GM19455 (cell line): ENCODE measurements around the gene ARHGAP5.
A peak's percentile ranks its signal among the peaks of the same experiment; 100 is the strongest.

ENCODE experiments used
- ATAC-seq: cut with Tn5 transposase; IDR thresholded peaks from one replicate; pipeline ENCODE4 v1.9.1; 2021; ENCODE audit not compliant: unreplicated experiment

The ARHGAP5 gene, protein sequence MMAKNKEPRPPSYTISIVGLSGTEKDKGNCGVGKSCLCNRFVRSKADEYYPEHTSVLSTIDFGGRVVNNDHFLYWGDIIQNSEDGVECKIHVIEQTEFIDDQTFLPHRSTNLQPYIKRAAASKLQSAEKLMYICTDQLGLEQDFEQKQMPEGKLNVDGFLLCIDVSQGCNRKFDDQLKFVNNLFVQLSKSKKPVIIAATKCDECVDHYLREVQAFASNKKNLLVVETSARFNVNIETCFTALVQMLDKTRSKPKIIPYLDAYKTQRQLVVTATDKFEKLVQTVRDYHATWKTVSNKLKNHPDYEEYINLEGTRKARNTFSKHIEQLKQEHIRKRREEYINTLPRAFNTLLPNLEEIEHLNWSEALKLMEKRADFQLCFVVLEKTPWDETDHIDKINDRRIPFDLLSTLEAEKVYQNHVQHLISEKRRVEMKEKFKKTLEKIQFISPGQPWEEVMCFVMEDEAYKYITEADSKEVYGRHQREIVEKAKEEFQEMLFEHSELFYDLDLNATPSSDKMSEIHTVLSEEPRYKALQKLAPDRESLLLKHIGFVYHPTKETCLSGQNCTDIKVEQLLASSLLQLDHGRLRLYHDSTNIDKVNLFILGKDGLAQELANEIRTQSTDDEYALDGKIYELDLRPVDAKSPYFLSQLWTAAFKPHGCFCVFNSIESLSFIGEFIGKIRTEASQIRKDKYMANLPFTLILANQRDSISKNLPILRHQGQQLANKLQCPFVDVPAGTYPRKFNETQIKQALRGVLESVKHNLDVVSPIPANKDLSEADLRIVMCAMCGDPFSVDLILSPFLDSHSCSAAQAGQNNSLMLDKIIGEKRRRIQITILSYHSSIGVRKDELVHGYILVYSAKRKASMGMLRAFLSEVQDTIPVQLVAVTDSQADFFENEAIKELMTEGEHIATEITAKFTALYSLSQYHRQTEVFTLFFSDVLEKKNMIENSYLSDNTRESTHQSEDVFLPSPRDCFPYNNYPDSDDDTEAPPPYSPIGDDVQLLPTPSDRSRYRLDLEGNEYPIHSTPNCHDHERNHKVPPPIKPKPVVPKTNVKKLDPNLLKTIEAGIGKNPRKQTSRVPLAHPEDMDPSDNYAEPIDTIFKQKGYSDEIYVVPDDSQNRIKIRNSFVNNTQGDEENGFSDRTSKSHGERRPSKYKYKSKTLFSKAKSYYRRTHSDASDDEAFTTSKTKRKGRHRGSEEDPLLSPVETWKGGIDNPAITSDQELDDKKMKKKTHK (N-terminal part only)

GRCh38 chr14:32077081-32078022 is at the start of gene ARHGAP5:
TSS of gene ARHGAP5 (plus strand) at chr14:32077304. CDS start at chr14:32090670, 13,366 bp downstream.
- peak; percentile 44 for ATAC-seq

GRCh38 chr14:32028599-32028998 is 48.5 kb upstream of the ARHGAP5 start:
- no peak for ATAC-seq

DNA sequence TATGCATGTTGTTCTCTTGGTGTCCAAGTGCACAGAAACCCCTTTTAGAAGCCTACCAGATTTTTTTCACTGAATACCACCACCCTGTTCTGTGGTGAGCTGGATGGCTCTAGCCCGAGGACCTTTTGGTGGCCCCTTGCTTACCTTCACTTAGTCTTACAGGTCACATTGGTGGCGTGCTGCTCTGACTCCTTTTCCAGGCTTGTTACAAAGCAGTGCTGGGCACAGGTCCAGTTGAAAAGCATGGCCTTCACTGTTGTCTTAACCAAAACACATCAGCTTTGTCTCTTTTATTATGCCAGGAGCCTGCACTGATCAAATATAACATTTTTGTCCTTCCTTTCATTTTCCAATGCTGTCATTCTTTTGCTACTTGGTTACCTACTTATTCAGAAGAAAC is 43.6 kb upstream of the ARHGAP5 start:
- no peak for ATAC-seq

DNA sequence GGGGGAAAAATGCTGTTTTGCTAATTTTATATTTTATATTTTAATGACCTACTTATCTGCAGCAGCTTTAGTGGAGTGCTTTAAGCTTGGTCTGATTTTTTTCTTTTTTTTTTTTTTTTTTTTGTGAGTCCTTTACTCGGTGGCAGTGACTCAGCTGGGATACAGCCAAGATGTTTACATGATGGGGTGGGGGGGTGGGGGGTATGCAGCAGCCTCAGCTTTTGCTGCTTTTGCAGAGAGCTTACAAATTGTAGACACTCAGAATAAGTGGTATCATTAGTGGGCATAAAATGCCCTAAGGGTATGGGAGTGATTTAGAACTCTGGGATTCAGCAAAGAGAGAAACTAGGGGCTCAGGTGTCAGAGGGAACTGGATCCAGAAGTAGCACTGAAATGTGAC is 38.2 kb upstream of the ARHGAP5 start:
- ATAC-seq, result no peak

DNA sequence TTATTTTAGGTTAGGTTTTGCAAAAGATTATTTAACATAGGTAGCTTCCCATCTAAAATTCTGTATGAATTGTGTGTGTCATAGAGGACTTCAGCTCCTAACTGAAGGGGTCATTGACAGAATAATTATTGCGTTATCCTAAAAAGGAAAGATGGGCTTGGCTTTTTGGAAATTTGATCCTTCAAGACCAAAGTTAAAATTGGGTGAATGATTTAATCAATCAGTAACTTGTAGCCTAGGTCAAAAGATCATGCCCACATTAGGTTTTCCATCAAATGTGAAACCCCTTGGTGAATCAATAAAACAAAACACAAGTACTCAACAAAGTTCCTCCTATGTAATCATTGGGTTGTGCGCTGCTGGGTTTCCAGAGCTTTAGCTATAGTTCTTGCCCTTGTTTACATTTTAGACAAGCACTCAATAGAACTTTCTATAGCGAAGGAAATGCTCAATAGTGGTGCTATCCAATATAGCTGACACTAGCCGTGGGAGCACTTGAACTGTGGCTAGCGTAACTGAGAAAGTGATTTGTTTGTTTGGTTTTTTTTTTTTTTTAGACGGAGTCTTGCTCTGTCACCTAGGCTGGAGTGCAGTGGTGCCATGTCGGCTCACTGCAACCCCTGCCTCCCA is 37.6 kb upstream of the ARHGAP5 start:
- no peak for ATAC-seq

DNA sequence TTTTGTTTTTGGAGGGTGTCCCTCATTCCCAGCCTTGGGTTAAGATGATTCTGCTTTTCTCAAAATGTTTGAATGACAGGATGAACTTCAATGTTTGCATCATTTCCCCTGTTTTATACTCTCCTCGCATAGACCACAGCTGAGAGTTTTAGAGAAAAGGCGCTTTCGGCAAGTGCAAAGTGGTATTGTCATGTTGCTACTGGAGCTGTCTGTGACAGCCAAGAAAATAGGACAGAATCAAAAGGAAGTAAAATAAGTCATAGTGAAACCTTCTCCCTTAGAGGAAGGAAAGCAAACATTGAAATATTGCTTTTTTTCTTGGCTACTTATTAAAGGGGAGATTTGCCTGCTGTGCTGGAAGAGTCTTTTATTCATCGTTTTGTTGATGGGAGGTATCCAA is 33.5 kb upstream of the ARHGAP5 start:
- no peak for ATAC-seq

- ATAC-seq, result no peak
These were observed 32.6 kb upstream of the ARHGAP5 start for GRCh38 chr14:32044454-32044853.

DNA sequence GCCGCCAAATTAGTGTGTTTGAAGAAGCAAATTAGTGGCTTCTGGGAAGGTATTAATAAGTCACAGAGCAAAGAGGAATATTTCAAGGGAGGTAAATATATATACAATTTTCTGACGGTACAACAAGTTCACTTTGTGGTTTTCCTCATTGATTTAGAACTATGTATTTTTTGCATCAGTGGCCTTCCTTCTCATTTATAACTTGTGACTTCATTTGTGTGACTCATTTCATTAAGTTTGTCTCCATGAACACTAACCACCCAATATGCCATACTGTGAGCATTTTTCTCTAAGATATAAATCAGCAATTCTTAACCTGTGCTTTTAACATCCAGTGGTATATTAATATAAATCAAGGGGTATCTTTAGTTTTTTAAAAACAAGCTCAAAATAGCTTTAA is 29.3 kb upstream of the ARHGAP5 start:
- ATAC-seq, result no peak

DNA sequence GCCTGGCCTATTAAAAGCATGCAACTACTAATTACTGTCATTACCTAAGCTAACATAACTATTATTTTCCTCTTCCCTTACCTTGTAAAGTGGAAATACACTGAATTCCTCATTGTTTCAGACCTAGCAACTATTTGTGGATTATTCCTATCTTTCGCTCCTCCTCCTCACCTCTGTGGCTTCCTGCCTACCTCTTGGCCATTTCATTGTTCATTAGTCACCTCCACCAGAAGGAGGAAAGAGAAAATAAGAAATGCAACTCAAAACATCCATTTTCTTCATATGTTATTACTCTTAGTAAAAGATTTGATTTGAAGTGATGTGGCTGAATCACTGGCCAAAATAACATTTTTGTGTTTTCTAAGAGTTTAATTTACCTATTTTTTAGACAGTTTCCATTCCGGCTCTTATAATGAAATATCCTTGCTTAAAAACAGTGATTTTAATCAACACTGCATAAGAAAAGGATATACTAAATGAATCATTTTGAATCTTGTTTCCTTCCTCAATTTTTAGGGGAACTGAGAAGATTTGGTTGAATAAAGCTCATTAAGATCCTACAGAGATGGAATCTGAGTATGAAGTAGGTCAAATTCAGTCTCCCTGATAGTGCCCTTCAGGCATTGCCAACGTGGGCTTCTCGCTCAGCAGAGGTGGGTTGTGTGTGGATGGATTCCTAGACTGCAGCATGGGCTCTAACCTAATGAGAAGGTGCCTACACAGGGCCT is 27.6 kb upstream of the ARHGAP5 start:
- ATAC-seq, result no peak

DNA sequence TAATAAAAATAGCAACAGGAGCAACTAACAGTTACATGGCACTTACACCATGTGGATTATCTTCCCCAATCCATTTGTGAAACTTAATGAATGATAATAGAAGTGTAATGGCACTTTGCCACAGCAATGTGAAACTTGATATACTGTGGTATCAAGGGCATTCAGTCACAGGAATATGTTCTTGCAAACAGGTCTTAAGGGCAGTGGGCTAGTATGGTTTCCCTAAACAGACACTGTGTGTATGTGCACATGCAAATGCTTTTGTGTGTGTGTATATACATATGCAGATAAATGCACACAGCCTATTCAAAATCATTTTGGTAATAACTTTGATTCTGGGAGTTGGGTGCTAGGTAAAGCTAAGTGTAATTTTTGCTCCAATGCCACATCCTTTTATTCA is 26.2 kb upstream of the ARHGAP5 start:
- ATAC-seq, result no peak

DNA sequence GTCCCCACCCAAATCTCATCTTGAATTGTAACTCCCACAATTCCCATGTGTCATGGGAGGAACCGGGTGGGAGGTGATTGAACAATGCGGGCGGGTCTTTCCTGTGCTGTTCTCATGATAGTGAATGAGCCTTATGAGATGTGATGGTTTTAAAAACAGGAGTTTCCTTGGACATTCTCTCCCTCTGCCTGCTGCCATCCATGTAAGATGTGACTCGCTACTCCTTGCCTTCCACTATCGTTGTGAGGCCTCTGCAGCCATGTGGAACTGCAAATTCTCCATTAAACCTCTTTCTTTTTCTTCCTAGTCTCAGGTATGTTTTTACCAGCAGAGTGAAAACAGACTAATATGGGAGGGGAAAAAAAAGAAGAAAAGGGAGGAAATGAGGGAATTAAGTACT is 22.6 kb upstream of the ARHGAP5 start:
- no peak for ATAC-seq

- ATAC-seq, result no peak
These were observed 21.9 kb upstream of the ARHGAP5 start for GRCh38 chr14:32055175-32055574.

DNA sequence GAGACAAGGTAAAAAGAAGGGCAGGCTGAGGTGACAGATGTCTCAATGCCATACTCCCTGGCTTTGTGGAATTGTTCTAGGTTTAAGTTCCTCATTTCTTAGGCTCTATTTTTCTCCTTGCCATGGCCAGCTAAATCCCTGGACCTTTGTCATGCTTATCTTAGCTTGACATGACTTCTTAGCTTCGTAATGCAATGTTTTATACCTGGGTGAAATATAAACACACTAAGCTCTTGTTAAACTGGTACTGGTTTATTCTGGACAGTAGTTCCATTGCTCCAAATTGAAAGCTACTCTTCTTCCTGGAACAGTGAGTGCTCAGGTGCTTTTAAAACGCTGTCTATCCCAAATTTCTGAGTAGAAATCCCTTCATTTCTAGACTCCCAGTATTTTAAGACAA is 17.4 kb upstream of the ARHGAP5 start:
- no peak for ATAC-seq

GRCh38 chr14:32064931-32065330 is 12.2 kb upstream of the ARHGAP5 start:
- ATAC-seq, result no peak

DNA sequence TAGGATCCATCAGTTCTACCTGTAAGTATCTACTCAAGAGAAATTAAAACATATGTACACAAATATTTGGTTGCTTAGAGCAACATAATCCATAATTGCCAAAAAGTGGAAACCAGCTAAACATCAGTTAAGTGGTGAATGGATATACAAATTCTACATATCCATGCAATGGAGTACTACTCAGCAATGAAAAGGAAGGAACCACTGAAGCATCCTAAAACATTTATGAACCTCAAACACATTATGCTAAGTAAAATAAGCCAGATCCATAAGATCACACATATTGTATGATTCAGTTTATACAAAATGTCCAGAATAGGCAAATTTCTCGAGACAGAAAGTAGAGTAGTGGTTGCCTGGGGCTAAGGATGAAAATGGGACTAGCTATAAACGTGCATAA is 8.4 kb upstream of the ARHGAP5 start:
- no peak for ATAC-seq

GRCh38 chr14:32070282-32070681 is 6.8 kb upstream of the ARHGAP5 start:
- no peak for ATAC-seq

- ATAC-seq, result no peak
These were observed 4.4 kb upstream of the ARHGAP5 start for GRCh38 chr14:32072676-32073075.

- ATAC-seq, result no peak
These were observed 3.4 kb upstream of the ARHGAP5 start for GRCh38 chr14:32073537-32074189.
